ENCODE measurements around the gene TOB1.

- no peak for TF ChIP-seq CTCF (conservative IDR thresholded peaks at IDR 0.05)
- no peak for TF ChIP-seq EZH2 (IDR thresholded peaks at IDR 0.05; ENCODE audit: low read depth)
These were observed 33.8 kb downstream of the TOB1 start for GRCh38 chr17:50832267-50832863.

Measured in PC-9 (cell line).